Prostate gland (tissue), 2 donors: ENCODE data around the gene PLA2G4A.

Experiments used
- CTCF ChIP-seq, 4 experiments: fragments of 200-600 bp in 2 of 4; fragments of 450-650 bp in 2 of 4; sonication (generic) in 2 of 4; IDR thresholded peaks; 1 replicate in 3 of 4; 2 replicates in 1 of 4; pipeline ENCODE4 v1.5.1; 2016 to 2019; ENCODE audit warnings: antibody characterized with exemption in 4 of 4, mild to moderate bottlenecking in 2 of 4, moderate library complexity in 2 of 4
- POLR2A ChIP-seq: fragments of 450-650 bp; IDR thresholded peaks from one replicate; pipeline ENCODE4 v1.6.1; 2016; ENCODE audit warnings: antibody characterized with exemption, mild to moderate bottlenecking
- POLR2AphosphoS5 ChIP-seq: sonication (generic); formaldehyde crosslinking; IDR thresholded peaks from one replicate; pipeline ENCODE4 v1.6.1; 2017; ENCODE audit warnings: antibody characterized with exemption

- TF ChIP-seq POLR2A (no peak), POLR2AphosphoS5 (no peak), CTCF (IDR thresholded peaks at IDR 0.05) (no peak)
These were observed 180.6 kb downstream of the PLA2G4A start for GRCh38 chr1:187009320-187009719.
